Neuronal stem cell (in vitro differentiated cells): Measurements from ENCODE around the gene MSLN.

Experiments used
- DNase-seq: peaks from one replicate; pipeline ENCODE4 v3.0.0-alpha.2; 2013; ENCODE audit warnings: low spot score
- H2AFZ ChIP-seq: one replicate; pipeline ENCODE4 v1.6.1; 2013; ENCODE audit warnings: mild to moderate bottlenecking, low read length, inconsistent platforms
- H2AK5ac ChIP-seq: 2 replicates; pipeline ENCODE4 v1.6.1; 2013; ENCODE audit warnings: low read depth, mild to moderate bottlenecking, inconsistent platforms, low read length, moderate library complexity, mixed read lengths
- H2BK120ac ChIP-seq: 2 replicates; pipeline ENCODE4 v1.6.1; 2013; ENCODE audit warnings: low read depth, mild to moderate bottlenecking, inconsistent platforms, low read length, moderate library complexity, mixed read lengths
- H2BK12ac ChIP-seq: one replicate; pipeline ENCODE4 v1.6.1; 2013; ENCODE audit warnings: low read length, inconsistent platforms
- H2BK15ac ChIP-seq: 2 replicates; pipeline ENCODE4 v1.6.1; 2013; ENCODE audit warnings: mild to moderate bottlenecking, low read length, inconsistent platforms, mixed read lengths
- H2BK5ac ChIP-seq: one replicate; pipeline ENCODE4 v1.6.1; 2013; ENCODE audit warnings: inconsistent platforms, mild to moderate bottlenecking, low read length, moderate library complexity
- H3K14ac ChIP-seq: one replicate; pipeline ENCODE4 v1.6.1; 2013; ENCODE audit warnings: low read length, inconsistent platforms
- H3K18ac ChIP-seq: 2 replicates; pipeline ENCODE4 v1.6.1; 2013; ENCODE audit warnings: low read length, inconsistent platforms
- H3K23ac ChIP-seq: 2 replicates; pipeline ENCODE4 v1.6.1; 2013; ENCODE audit warnings: low read depth, mild to moderate bottlenecking, mixed read lengths, low read length, inconsistent platforms; ENCODE audit not compliant: poor library complexity
- H3K27ac ChIP-seq: replicated peaks from 3 replicates; pipeline ENCODE4 v1.5.1; 2013; ENCODE audit warnings: low read length, inconsistent platforms
- H3K27me3 ChIP-seq, 3 experiments: 2 replicates each; pipeline ENCODE4 v1.6.1; 2013; ENCODE audit warnings: low read length in 3 of 3, mild to moderate bottlenecking in 2 of 3, inconsistent platforms in 1 of 3, low read depth in 1 of 3, mixed read lengths in 1 of 3, moderate library complexity in 1 of 3; ENCODE audit not compliant: control insufficient read depth in 3 of 3, insufficient read depth in 3 of 3
- H3K36me3 ChIP-seq, 2 donors: replicated peaks in 1 of 2; 2 replicates each; pipeline ENCODE4 v1.6.1; 2013; ENCODE audit warnings: low read length in 2 of 2; ENCODE audit not compliant: control insufficient read depth in 2 of 2, insufficient read depth in 2 of 2
- H3K4ac ChIP-seq: 2 replicates; pipeline ENCODE4 v1.6.1; 2013; ENCODE audit warnings: inconsistent platforms, mild to moderate bottlenecking, low read length, moderate library complexity
- H3K4me1 ChIP-seq, 2 donors: 1 replicate in 1 of 2; 2 replicates in 1 of 2; pipeline ENCODE4 v1.6.1; 2013; ENCODE audit warnings: low read length in 2 of 2, low read depth in 1 of 2; ENCODE audit not compliant: control insufficient read depth in 2 of 2, insufficient read depth in 1 of 2
- H3K4me2 ChIP-seq: one replicate; pipeline ENCODE4 v1.6.1; 2013; ENCODE audit warnings: mild to moderate bottlenecking, low read length, inconsistent platforms; ENCODE audit not compliant: insufficient read depth, poor library complexity, severe bottlenecking
- H3K4me3 ChIP-seq, 2 donors: 2 replicates each; pipeline ENCODE4 v1.5.1; 2013; ENCODE audit warnings: low read length in 2 of 2, mild to moderate bottlenecking in 2 of 2, inconsistent platforms in 1 of 2, moderate library complexity in 1 of 2
- H3K79me1 ChIP-seq: one replicate; pipeline ENCODE4 v1.6.1; 2013; ENCODE audit warnings: low read depth, mild to moderate bottlenecking, inconsistent platforms, low read length, moderate library complexity
- H3K9ac ChIP-seq: one replicate; pipeline ENCODE4 v1.6.1; 2013; ENCODE audit warnings: mild to moderate bottlenecking, low read depth, low read length, inconsistent platforms; ENCODE audit not compliant: poor library complexity
- H3K9me3 ChIP-seq, 2 donors: replicated peaks in 1 of 2; 2 replicates each; pipeline versions ENCODE3 to v1.6.1; 2013; ENCODE audit warnings: low read length in 2 of 2, mild to moderate bottlenecking in 2 of 2, inconsistent platforms in 1 of 2, low read depth in 1 of 2, mixed read lengths in 1 of 2, moderate library complexity in 1 of 2; ENCODE audit not compliant: control insufficient read depth in 2 of 2, insufficient read depth in 1 of 2
- H4K8ac ChIP-seq: one replicate; pipeline ENCODE4 v1.6.1; 2013; ENCODE audit warnings: low read depth, mild to moderate bottlenecking, inconsistent platforms, low read length, moderate library complexity
- H4K91ac ChIP-seq: one replicate; pipeline ENCODE4 v1.6.1; 2013; ENCODE audit warnings: low read length, low read depth, mild to moderate bottlenecking, inconsistent platforms; ENCODE audit not compliant: poor library complexity
- WGBS, 2 donors: extraction: QIAGEN DNeasy Blood & Tissue Kit; methylation state at CpG; one replicate each; pipeline ENCODE4 v1.1.7; 2013; ENCODE audit warnings: missing lambda C conversion rate in 2 of 2, mixed read lengths in 1 of 2; ENCODE audit not compliant: insufficient read length in 2 of 2, insufficient replicate concordance in 1 of 2; ENCODE audit errors: extremely low coverage in 2 of 2; 5-methylcytosine and 5-hydroxymethylcytosine counted together

The MSLN gene

GRCh38 chr16:813204-813915 lies 52.8 kb downstream of the MSLN start:
- no peak overlapping the region for H3K4me3 ChIP-seq
- H3K4ac ChIP-seq, result no peak overlapping the region
- H3K9ac ChIP-seq, result peak overlapping the region; percentile 44
- H3K14ac ChIP-seq, result peak overlapping the region; percentile 63
- H3K27ac ChIP-seq, result no peak overlapping the region
- H2BK5ac ChIP-seq, result peak overlapping the region; percentile 66
- peak overlapping the region; percentile 89 for H3K18ac ChIP-seq
- H3K9me3 ChIP-seq, result peaks cover 5 to 13% of the 10 kb centered on the region in 2 donors
- peak overlapping the region; percentile 87 for H2BK15ac ChIP-seq
- H3K23ac ChIP-seq, result peak overlapping the region; percentile 91
- H2BK120ac ChIP-seq, result peak overlapping the region; percentile 81
- DNase-seq, result peak; percentile 49
- H3K4me2 ChIP-seq, result peak overlapping the region; percentile 83
- peak overlapping the region; percentile 72 for H2AFZ ChIP-seq
- peaks cover 3% of the 10 kb centered on the region for H3K79me1 ChIP-seq
- peaks cover 2 to 5% of the 10 kb centered on the region in 2 donors for H3K4me1 ChIP-seq
- no peak overlapping the region for H4K8ac ChIP-seq
- peak overlapping the region; percentile 46 for H2BK12ac ChIP-seq
- peak overlapping the region; percentile 98 for H2AK5ac ChIP-seq
- no peaks in the 10 kb centered on the region for H3K36me3 ChIP-seq
- H4K91ac ChIP-seq, result no peak overlapping the region
- H3K27me3 ChIP-seq, result peaks cover 0 to 22% (median 6%) of the 10 kb centered on the region in 3 experiments
- WGBS, 2 donors, result no CpG with 5 or more reads among the region's 67 CpGs

GRCh38 chr16:813916-814412 lies 53.4 kb downstream of the MSLN start:
- no peak overlapping the region for H3K4me2 ChIP-seq
- peaks cover 5 to 8% of the 10 kb centered on the region in 2 donors for H3K9me3 ChIP-seq
- no peak overlapping the region for H3K14ac ChIP-seq
- peak overlapping the region; percentile 28 for H2AK5ac ChIP-seq
- H3K79me1 ChIP-seq, result peaks cover 3% of the 10 kb centered on the region
- peak overlapping the region; percentile 58 for H2BK12ac ChIP-seq
- H4K8ac ChIP-seq, result no peak overlapping the region
- DNase-seq, result no peak
- H3K4me1 ChIP-seq, result peaks cover 2 to 5% of the 10 kb centered on the region in 2 donors
- H3K36me3 ChIP-seq, result no peaks in the 10 kb centered on the region
- no peak overlapping the region for H4K91ac ChIP-seq
- no CpG with 5 or more reads among the region's 22 CpGs for WGBS, 2 donors
- H2AFZ ChIP-seq, result no peak overlapping the region
- H3K23ac ChIP-seq, result peak overlapping the region; percentile 91
- no peak overlapping the region for H3K4ac ChIP-seq
- H3K9ac ChIP-seq, result no peak overlapping the region
- H2BK5ac ChIP-seq, result no peak overlapping the region
- peak overlapping the region; percentile 52 for H3K18ac ChIP-seq
- no peak overlapping the region for H3K27ac ChIP-seq
- H3K27me3 ChIP-seq, result peaks cover 0 to 22% (median 6%) of the 10 kb centered on the region in 3 experiments
- no peak overlapping the region for H3K4me3 ChIP-seq
- H2BK120ac ChIP-seq, result no peak overlapping the region
- H2BK15ac ChIP-seq, result peak overlapping the region; percentile 26

GRCh38 chr16:814974-815373 lies 54.4 kb downstream of the MSLN start:
- H3K27me3 ChIP-seq, result peaks cover 0 to 22% (median 6%) of the 10 kb centered on the region in 3 experiments
- H3K9ac ChIP-seq, result no peak overlapping the region
- H4K91ac ChIP-seq, result no peak overlapping the region
- no peak overlapping the region for H2AFZ ChIP-seq
- no peak for DNase-seq
- no peak overlapping the region for H3K14ac ChIP-seq
- H3K4me3 ChIP-seq, result no peak overlapping the region
- peaks cover 0 to 6% of the 10 kb centered on the region in 2 donors for H3K9me3 ChIP-seq
- H3K79me1 ChIP-seq, result peaks cover 3% of the 10 kb centered on the region
- H2BK15ac ChIP-seq, result no peak overlapping the region
- no peak overlapping the region for H3K23ac ChIP-seq
- no CpG with 5 or more reads among the region's 9 CpGs for WGBS, 2 donors
- H2BK120ac ChIP-seq, result no peak overlapping the region
- H3K4me1 ChIP-seq, result peaks cover 2 to 5% of the 10 kb centered on the region in 2 donors
- H3K18ac ChIP-seq, result no peak overlapping the region
- H4K8ac ChIP-seq, result no peak overlapping the region
- H3K4me2 ChIP-seq, result no peak overlapping the region
- H3K27ac ChIP-seq, result no peak overlapping the region
- H2BK5ac ChIP-seq, result no peak overlapping the region
- H3K36me3 ChIP-seq, result no peaks in the 10 kb centered on the region
- no peak overlapping the region for H2AK5ac ChIP-seq
- H3K4ac ChIP-seq, result no peak overlapping the region
- H2BK12ac ChIP-seq, result no peak overlapping the region

GRCh38 chr16:815861-816260 lies 55.3 kb downstream of the MSLN start:
- no peak overlapping the region for H3K9ac ChIP-seq

More at GRCh38 chr16:815861-816260, 55.3 kb downstream of the MSLN start:
- Histone ChIP-seq H3K4ac (no peak overlapping the region), H3K23ac (peak overlapping the region; percentile 2), H4K8ac (no peak overlapping the region), H2BK120ac (no peak overlapping the region), H3K79me1 (peaks cover 2% of the 10 kb centered on the region), H2BK15ac (no peak overlapping the region), H2AFZ (no peak overlapping the region), H3K27ac (no peak overlapping the region), H3K4me2 (no peak overlapping the region), H3K27me3 (peaks cover 0 to 22% (median 6%) of the 10 kb centered on the region in 3 experiments), H2BK5ac (peak overlapping the region; percentile 78), H3K18ac (peak overlapping the region; percentile 52), H3K14ac (no peak overlapping the region), H3K4me3 (no peak overlapping the region), H2BK12ac (no peak overlapping the region), H3K4me1 (peaks cover 2 to 5% of the 10 kb centered on the region in 2 donors), H3K9me3 (peaks cover 0 to 6% of the 10 kb centered on the region in 2 donors), H2AK5ac (no peak overlapping the region), H3K36me3 (no peaks in the 10 kb centered on the region), H4K91ac (no peak overlapping the region)
- WGBS, 2 donors, result no CpG with 5 or more reads among the region's 15 CpGs
- no peak for DNase-seq
